HEK293 (cell line): ENCODE results near the gene JAZF1.

Experiments
- CTCF ChIP-seq: fragments of 450-650 bp; formaldehyde crosslinking; IDR thresholded peaks from 2 replicates; pipeline ENCODE4 v1.5.1; 2016; ENCODE audit warnings: missing biosample characterization, missing genetic modification characterization
- MZF1 ChIP-seq: fragments of 450-650 bp; formaldehyde crosslinking; IDR thresholded peaks from 2 replicates; pipeline ENCODE4 v1.5.1; 2017; ENCODE audit warnings: missing biosample characterization, missing genetic modification characterization, borderline replicate concordance
- RBAK ChIP-seq: fragments of 450-650 bp; formaldehyde crosslinking; IDR thresholded peaks from 2 replicates; pipeline ENCODE4 v1.5.1; 2016; ENCODE audit warnings: missing biosample characterization, missing genetic modification characterization
- REST ChIP-seq: fragments of 450-650 bp; formaldehyde crosslinking; IDR thresholded peaks from 2 replicates; pipeline ENCODE4 v1.5.1; 2016; ENCODE audit warnings: missing biosample characterization, missing genetic modification characterization
- ZBTB17 ChIP-seq: fragments of 450-650 bp; formaldehyde crosslinking; IDR thresholded peaks from 2 replicates; pipeline ENCODE4 v1.5.1; 2016; ENCODE audit warnings: missing biosample characterization, missing genetic modification characterization
- ZBTB21 ChIP-seq: fragments of 450-650 bp; formaldehyde crosslinking; IDR thresholded peaks from 2 replicates; pipeline ENCODE4 v1.5.1; 2017; ENCODE audit warnings: missing biosample characterization, missing genetic modification characterization
- ZBTB26 ChIP-seq: fragments of 450-650 bp; formaldehyde crosslinking; optimal IDR thresholded peaks from 2 replicates; pipeline ENCODE3; 2016; ENCODE audit warnings: missing biosample characterization, mild to moderate bottlenecking, missing genetic modification characterization
- ZBTB49 ChIP-seq: fragments of 450-650 bp; formaldehyde crosslinking; IDR thresholded peaks from 2 replicates; pipeline ENCODE4 v1.5.1; 2016; ENCODE audit warnings: missing biosample characterization, missing genetic modification characterization, low read depth
- ZBTB8A ChIP-seq: fragments of 450-650 bp; formaldehyde crosslinking; IDR thresholded peaks from 2 replicates; pipeline ENCODE4 v1.5.1; 2016; ENCODE audit warnings: missing biosample characterization, missing genetic modification characterization
- ZNF23 ChIP-seq: fragments of 450-650 bp; formaldehyde crosslinking; IDR thresholded peaks from 2 replicates; pipeline ENCODE4 v1.5.1; 2016; ENCODE audit warnings: missing biosample characterization, missing genetic modification characterization, borderline replicate concordance
- ZNF561 ChIP-seq: fragments of 450-650 bp; IDR thresholded peaks from 2 replicates; pipeline ENCODE4 v1.5.1; 2018; ENCODE audit warnings: missing biosample characterization, missing genetic modification characterization, borderline replicate concordance
- ZNF701 ChIP-seq: fragments of 450-650 bp; formaldehyde crosslinking; IDR thresholded peaks from 2 replicates; pipeline ENCODE4 v1.5.1; 2016; ENCODE audit warnings: missing biosample characterization, missing genetic modification characterization

- TF ChIP-seq ZBTB21 (no peak), REST (no peak), ZBTB49 (tag by site-specific recombination) (no peak), ZNF561 (no peak), ZNF23 (tag by site-specific recombination) (no peak), CTCF (tag by site-specific recombination) (no peak), RBAK (tag by site-specific recombination) (no peak), ZNF701 (no peak), ZBTB26 (tag by site-specific recombination) (no peak), MZF1 (tag by site-specific recombination) (no peak), ZBTB17 (tag by site-specific recombination) (no peak), ZBTB8A (tag by site-specific recombination) (no peak)
Measured at GRCh38 chr7:28029051-28029450, 151.5 kb downstream of the JAZF1 start.
